Breast epithelium (tissue), 3 donors: ENCODE data around the gene B3GNT7.

Experiments
- POLR2A ChIP-seq: fragments of 450-650 bp; IDR thresholded peaks from one replicate; pipeline ENCODE4 v1.6.1; 2016; ENCODE audit warnings: antibody characterized with exemption, mild to moderate bottlenecking, moderate library complexity
- POLR2AphosphoS5 ChIP-seq, 3 donors: sonication (generic); formaldehyde crosslinking; IDR thresholded peaks; one replicate each; pipeline ENCODE4 v1.6.1; 2017; ENCODE audit warnings: antibody characterized with exemption in 3 of 3
- TF ChIP-seq, protein P1 (sequence below), 3 donors: fragments of 450-650 bp; IDR thresholded peaks; one replicate each; pipeline ENCODE4 v1.5.1; 2016 to 2017; ENCODE audit warnings: antibody characterized with exemption in 3 of 3, mild to moderate bottlenecking in 3 of 3, moderate library complexity in 3 of 3

DNA sequence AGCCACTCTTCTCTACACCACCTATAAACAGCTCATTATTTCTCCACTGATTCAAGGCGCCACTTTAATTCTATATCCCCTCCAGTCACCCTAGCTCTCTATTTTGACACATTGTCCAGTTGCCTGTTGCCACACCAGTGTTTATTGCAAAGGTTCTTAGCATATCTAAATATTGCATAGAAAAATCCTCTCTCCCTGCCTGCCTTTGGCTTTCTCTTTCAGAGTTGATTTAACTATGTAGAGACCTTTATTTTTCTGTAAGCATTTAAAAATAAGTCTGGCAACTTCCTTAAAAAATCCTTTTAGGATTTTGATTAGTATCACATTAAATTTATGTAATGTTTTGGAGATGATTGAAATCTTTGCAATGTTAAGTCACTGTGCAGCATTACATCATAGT, 47.9 kb upstream of the B3GNT7 start:
- TF ChIP-seq POLR2AphosphoS5 (IDR thresholded peaks at IDR 0.05) (no peak), POLR2A (no peak)
- TF ChIP-seq, protein P1, sequence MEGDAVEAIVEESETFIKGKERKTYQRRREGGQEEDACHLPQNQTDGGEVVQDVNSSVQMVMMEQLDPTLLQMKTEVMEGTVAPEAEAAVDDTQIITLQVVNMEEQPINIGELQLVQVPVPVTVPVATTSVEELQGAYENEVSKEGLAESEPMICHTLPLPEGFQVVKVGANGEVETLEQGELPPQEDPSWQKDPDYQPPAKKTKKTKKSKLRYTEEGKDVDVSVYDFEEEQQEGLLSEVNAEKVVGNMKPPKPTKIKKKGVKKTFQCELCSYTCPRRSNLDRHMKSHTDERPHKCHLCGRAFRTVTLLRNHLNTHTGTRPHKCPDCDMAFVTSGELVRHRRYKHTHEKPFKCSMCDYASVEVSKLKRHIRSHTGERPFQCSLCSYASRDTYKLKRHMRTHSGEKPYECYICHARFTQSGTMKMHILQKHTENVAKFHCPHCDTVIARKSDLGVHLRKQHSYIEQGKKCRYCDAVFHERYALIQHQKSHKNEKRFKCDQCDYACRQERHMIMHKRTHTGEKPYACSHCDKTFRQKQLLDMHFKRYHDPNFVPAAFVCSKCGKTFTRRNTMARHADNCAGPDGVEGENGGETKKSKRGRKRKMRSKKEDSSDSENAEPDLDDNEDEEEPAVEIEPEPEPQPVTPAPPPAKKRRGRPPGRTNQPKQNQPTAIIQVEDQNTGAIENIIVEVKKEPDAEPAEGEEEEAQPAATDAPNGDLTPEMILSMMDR (IDR thresholded peaks at IDR 0.05): no peak
